Omental fat pad (tissue), 4 donors: ENCODE results near the gene ARF1. TPM values are rescaled to one million over a fixed set of nuclear protein-coding genes. Genes with fewer than 3 reads are reported as not detected.

Experiments used
- ATAC-seq: fragments of 150-250 bp; one replicate; pipeline ENCODE4 v1.9.1; 2016; ENCODE audit warnings: mild to moderate bottlenecking, moderate library complexity; ENCODE audit not compliant: low FRiP score
- DNase-seq: peaks from one replicate; pipeline ENCODE4 v3.0.0-alpha.2; 2019; ENCODE audit warnings: low spot score
- total RNA-seq, 4 donors: library from RNA; depleted of rRNA; stranded (reverse); fragments of >200 nt; gene quantifications; one replicate each; pipeline ENCODE4 v1.1.0, GENCODE V29; 2016
- TF ChIP-seq, protein P1 (sequence below), 3 donors: fragments of 450-650 bp; IDR thresholded peaks; one replicate each; pipeline ENCODE4 v1.5.1; 2016 to 2017; ENCODE audit warnings: antibody characterized with exemption in 3 of 3, mild to moderate bottlenecking in 3 of 3, moderate library complexity in 2 of 3

Gene ARF1
- total RNA-seq, 4 donors from 2014 or later, result 273 to 440 (median 369) TPM

DNA sequence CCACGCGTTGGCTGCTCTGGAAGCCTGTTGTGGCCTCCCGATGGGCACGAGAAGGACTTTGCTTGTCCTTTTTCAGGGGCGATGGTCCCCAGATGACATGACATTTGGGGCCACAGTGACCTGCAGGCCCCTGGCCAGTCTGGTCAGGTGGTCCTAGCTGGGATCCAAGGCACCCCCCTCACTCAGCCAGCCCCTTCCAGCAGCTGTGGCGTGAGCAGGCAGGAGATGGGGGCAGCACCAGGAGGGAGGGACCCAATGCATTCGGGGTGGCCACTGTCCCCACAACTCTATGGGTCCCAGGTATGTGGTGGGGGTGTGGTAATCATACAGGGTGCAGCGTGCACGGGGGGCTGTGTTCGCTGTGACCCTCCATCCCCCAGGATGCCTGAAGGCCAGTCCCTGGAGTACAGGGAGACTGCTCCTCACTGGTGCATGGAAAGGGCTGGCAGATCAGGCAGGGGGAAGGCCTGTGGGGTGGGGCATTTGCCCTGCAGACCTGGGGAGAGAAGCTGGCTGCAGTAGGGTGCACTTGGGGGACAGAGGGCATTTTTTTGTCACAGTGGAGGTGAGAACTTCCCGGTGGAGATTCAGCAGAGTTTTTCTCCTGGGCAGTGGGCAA is 44.0 kb upstream of the ARF1 start:
- no peak for ATAC-seq
- TF ChIP-seq, protein P1, sequence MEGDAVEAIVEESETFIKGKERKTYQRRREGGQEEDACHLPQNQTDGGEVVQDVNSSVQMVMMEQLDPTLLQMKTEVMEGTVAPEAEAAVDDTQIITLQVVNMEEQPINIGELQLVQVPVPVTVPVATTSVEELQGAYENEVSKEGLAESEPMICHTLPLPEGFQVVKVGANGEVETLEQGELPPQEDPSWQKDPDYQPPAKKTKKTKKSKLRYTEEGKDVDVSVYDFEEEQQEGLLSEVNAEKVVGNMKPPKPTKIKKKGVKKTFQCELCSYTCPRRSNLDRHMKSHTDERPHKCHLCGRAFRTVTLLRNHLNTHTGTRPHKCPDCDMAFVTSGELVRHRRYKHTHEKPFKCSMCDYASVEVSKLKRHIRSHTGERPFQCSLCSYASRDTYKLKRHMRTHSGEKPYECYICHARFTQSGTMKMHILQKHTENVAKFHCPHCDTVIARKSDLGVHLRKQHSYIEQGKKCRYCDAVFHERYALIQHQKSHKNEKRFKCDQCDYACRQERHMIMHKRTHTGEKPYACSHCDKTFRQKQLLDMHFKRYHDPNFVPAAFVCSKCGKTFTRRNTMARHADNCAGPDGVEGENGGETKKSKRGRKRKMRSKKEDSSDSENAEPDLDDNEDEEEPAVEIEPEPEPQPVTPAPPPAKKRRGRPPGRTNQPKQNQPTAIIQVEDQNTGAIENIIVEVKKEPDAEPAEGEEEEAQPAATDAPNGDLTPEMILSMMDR (IDR thresholded peaks at IDR 0.05), result no peak
- DNase-seq, result no peak

DNA sequence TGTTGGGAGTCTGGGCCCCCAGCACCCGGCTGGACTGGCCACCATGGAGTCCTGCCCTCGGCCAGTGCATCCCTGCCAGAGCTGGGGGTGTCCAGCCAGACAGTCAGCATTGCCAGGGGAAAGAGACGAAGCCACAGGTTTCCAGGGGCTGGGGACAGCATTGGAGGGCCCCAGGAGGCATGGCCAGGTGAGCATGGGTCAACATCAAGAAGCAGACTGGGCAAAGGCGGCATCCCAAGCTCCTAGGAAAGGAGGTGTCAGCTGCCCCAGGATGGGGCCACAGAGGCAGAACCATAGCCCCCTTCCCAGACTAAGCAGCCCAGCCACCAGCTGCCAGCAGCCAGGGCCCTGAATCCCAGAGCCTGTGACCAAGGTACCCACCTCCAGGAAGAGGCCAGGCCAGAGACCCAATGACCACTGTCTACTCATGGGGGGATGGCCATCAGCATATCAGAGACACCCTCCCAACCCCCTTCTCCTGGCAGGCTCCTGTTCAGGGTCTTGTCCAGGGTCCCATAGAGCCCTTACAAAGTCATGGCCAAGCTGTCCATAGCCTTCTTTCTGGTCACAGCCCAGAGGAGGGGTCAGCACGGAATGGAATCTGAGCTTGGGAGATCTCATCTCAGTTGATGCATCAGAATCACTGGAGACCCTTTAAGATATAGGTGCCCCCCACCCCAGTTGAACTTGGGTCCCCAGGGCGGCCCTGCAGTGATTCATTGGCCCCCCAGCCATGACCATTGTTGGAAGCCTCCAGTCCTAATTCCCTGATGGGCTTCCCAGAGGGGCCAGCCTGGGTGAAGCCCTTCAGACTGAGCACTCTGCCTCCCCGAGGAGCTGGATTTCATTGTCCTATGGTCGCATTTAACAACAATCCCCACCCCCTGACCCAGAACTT is 43.3 kb upstream of the ARF1 start:
- no peak for DNase-seq
- ATAC-seq, result no peak
- TF ChIP-seq, protein P1 (IDR thresholded peaks at IDR 0.05), result no peak

GRCh38 chr1:228039986-228040385 is 42.5 kb upstream of the ARF1 start:
- ATAC-seq (no peak), DNase-seq (no peak)
- TF ChIP-seq, protein P1 (IDR thresholded peaks at IDR 0.05), result no peak

DNA sequence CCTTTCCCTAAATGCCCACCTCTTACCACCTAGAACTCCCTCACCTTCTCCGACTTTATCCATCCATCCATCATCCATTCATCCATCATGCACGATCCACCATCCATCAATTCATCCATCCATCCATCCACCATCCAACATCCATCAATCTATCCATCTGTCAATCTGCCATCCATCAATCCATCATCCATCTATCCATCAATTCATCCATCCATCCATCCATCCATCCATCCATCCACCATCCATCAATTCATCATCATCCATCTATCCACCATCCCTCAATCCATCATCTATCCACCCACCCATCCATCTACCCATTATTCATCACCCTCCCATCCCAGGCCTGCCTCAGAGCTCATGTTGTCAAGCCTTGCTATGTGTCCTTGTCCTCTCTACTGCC is 41.2 kb upstream of the ARF1 start:
- TF ChIP-seq, protein P1 (IDR thresholded peaks at IDR 0.05), result no peak
- no peak for DNase-seq
- no peak for ATAC-seq

DNA sequence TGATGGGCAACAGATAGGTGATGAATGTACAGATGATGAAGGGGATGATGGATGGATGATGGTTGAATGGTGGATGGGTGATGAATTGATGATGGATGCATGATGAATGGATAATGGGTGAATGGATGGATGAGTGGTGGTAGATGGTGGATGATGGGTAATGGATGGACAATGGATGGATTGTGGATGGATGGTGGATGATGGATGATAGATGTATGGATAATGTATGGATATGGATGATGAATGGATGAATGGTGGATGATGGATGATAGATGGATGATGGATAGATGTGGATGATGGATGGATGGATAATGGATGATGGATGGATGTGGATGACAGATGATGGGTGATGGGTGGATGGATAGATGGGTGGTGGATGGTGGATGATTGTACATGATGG is 40.0 kb upstream of the ARF1 start:
- ATAC-seq (no peak), DNase-seq (no peak)
- TF ChIP-seq, protein P1 (IDR thresholded peaks at IDR 0.05), result no peak

- TF ChIP-seq, protein P1 (IDR thresholded peaks at IDR 0.05), result no peak
- ATAC-seq, result no peak
- DNase-seq, result no peak
Measured at GRCh38 chr1:228043281-228043848, 39.1 kb upstream of the ARF1 start.
